Measurements from ENCODE around the gene SNU13.

The SNU13 gene

DNA sequence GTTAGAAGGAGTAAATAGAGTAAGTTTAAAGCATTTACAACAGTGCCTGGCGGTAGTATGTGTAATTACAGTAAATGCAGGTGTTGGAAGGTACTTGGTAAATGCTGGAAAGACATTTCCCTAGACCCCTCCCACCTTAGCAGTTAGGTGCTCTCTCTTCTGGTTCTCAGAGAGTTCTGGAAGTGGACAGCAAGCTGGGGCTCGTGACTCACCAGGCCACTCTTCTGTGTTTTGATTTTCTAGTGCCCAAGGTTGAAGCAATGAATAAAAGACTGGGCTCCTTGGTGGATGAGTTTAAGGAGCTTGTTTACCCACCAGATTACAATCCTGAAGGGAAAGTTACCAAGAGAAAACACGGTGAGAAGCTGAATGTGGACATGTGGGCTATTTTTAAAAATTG lies 27.6 kb downstream of the SNU13 start:
- TF ChIP-seq YY1 (IDR thresholded peaks at IDR 0.05; ENCODE audit: low read depth), result no peak
- TF ChIP-seq, protein P1, sequence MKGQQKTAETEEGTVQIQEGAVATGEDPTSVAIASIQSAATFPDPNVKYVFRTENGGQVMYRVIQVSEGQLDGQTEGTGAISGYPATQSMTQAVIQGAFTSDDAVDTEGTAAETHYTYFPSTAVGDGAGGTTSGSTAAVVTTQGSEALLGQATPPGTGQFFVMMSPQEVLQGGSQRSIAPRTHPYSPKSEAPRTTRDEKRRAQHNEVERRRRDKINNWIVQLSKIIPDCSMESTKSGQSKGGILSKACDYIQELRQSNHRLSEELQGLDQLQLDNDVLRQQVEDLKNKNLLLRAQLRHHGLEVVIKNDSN (IDR thresholded peaks at IDR 0.05), result no peak
- no peak for TF ChIP-seq ZBTB7A (IDR thresholded peaks at IDR 0.05; ENCODE audit: low read depth)
- no peak for TF ChIP-seq NFIC (IDR thresholded peaks at IDR 0.05)
- no peak for TF ChIP-seq EP300 (IDR thresholded peaks at IDR 0.05; ENCODE audit: borderline replicate concordance)
- no peak for TF ChIP-seq RAD21 (IDR thresholded peaks at IDR 0.05; ENCODE audit: low read depth)
- TF ChIP-seq TCF12 (IDR thresholded peaks at IDR 0.05; ENCODE audit: low read depth), result no peak
- no peak for TF ChIP-seq EGR1 (IDR thresholded peaks at IDR 0.05)
- no peak for TF ChIP-seq TAF1 (IDR thresholded peaks at IDR 0.05; ENCODE audit: low read depth)
- no peak for TF ChIP-seq CREB1 (IDR thresholded peaks at IDR 0.05; ENCODE audit: low read depth)
- TF ChIP-seq, protein P2, sequence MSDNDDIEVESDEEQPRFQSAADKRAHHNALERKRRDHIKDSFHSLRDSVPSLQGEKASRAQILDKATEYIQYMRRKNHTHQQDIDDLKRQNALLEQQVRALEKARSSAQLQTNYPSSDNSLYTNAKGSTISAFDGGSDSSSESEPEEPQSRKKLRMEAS (IDR thresholded peaks at IDR 0.05), result no peak
- TF ChIP-seq FOXM1 (IDR thresholded peaks at IDR 0.05; ENCODE audit: borderline replicate concordance, low read depth), result no peak
- TF ChIP-seq, protein P3, sequence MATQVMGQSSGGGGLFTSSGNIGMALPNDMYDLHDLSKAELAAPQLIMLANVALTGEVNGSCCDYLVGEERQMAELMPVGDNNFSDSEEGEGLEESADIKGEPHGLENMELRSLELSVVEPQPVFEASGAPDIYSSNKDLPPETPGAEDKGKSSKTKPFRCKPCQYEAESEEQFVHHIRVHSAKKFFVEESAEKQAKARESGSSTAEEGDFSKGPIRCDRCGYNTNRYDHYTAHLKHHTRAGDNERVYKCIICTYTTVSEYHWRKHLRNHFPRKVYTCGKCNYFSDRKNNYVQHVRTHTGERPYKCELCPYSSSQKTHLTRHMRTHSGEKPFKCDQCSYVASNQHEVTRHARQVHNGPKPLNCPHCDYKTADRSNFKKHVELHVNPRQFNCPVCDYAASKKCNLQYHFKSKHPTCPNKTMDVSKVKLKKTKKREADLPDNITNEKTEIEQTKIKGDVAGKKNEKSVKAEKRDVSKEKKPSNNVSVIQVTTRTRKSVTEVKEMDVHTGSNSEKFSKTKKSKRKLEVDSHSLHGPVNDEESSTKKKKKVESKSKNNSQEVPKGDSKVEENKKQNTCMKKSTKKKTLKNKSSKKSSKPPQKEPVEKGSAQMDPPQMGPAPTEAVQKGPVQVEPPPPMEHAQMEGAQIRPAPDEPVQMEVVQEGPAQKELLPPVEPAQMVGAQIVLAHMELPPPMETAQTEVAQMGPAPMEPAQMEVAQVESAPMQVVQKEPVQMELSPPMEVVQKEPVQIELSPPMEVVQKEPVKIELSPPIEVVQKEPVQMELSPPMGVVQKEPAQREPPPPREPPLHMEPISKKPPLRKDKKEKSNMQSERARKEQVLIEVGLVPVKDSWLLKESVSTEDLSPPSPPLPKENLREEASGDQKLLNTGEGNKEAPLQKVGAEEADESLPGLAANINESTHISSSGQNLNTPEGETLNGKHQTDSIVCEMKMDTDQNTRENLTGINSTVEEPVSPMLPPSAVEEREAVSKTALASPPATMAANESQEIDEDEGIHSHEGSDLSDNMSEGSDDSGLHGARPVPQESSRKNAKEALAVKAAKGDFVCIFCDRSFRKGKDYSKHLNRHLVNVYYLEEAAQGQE (IDR thresholded peaks at IDR 0.05; ENCODE audit: low read depth), result no peak
- TF ChIP-seq CEBPB (IDR thresholded peaks at IDR 0.05), result no peak
- no peak for TF ChIP-seq TEAD4 (IDR thresholded peaks at IDR 0.05)

DNA sequence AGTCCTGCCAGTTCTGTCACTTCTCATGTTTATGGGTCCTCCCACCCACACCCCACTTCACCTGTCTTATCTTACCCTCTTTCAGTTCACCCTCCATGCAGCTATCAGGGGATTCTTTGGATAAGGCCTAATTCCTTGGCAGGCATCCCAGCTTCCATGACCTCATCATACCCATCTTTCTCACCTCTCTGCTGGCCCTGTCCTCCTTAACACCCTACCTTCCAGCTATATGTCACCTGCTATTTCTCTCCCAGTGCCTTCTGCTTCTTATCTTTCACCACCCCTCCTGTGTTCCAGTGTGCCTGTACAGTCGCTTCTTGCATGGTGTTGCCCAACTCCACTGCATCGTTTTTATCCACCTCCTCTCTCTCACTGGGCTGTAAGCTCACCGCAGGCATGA lies 28.3 kb downstream of the SNU13 start:
- TF ChIP-seq, protein P3 (IDR thresholded peaks at IDR 0.05; ENCODE audit: low read depth), result no peak
- TF ChIP-seq YY1 (IDR thresholded peaks at IDR 0.05; ENCODE audit: low read depth) (no peak), TAF1 (IDR thresholded peaks at IDR 0.05; ENCODE audit: low read depth) (no peak), CEBPB (IDR thresholded peaks at IDR 0.05) (no peak), FOXM1 (IDR thresholded peaks at IDR 0.05; ENCODE audit: borderline replicate concordance, low read depth) (no peak), CREB1 (IDR thresholded peaks at IDR 0.05; ENCODE audit: low read depth) (no peak), TEAD4 (IDR thresholded peaks at IDR 0.05) (no peak), EP300 (IDR thresholded peaks at IDR 0.05; ENCODE audit: borderline replicate concordance) (no peak), ZBTB7A (IDR thresholded peaks at IDR 0.05; ENCODE audit: low read depth) (no peak), RAD21 (IDR thresholded peaks at IDR 0.05; ENCODE audit: low read depth) (no peak), NFIC (IDR thresholded peaks at IDR 0.05) (no peak), TCF12 (IDR thresholded peaks at IDR 0.05; ENCODE audit: low read depth) (no peak), EGR1 (IDR thresholded peaks at IDR 0.05) (no peak)
- TF ChIP-seq, protein P2 (IDR thresholded peaks at IDR 0.05), result no peak
- TF ChIP-seq, protein P1 (IDR thresholded peaks at IDR 0.05), result no peak

DNA sequence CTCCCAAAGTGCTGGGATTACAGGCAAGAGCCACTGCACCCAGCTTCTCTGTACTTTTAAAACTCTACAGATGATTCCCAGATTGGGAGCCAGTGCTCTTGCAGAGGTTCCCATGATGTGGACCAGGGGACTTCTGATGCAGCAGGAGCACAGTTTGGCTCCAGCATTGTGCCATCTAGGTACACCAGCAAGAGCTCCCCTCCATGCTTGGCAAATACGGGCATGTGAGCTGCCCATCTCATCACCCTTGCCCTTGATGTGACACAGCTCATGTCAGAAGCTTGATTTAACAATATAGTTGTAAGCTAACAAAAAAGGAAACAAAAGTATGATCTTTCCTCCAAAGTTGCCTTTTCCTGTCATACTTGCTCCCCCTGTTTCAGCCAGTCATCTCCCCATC lies 28.7 kb downstream of the SNU13 start:
- no peak for TF ChIP-seq NFIC (IDR thresholded peaks at IDR 0.05)
- TF ChIP-seq YY1 (IDR thresholded peaks at IDR 0.05; ENCODE audit: low read depth), result no peak
- TF ChIP-seq TEAD4 (IDR thresholded peaks at IDR 0.05), result no peak
- no peak for TF ChIP-seq TAF1 (IDR thresholded peaks at IDR 0.05; ENCODE audit: low read depth)
- TF ChIP-seq TCF12 (IDR thresholded peaks at IDR 0.05; ENCODE audit: low read depth), result no peak
- TF ChIP-seq EGR1 (IDR thresholded peaks at IDR 0.05), result no peak
- TF ChIP-seq, protein P1 (IDR thresholded peaks at IDR 0.05), result no peak
- no peak for TF ChIP-seq EP300 (IDR thresholded peaks at IDR 0.05; ENCODE audit: borderline replicate concordance)
- no peak for TF ChIP-seq RAD21 (IDR thresholded peaks at IDR 0.05; ENCODE audit: low read depth)
- TF ChIP-seq CEBPB (IDR thresholded peaks at IDR 0.05), result no peak
- no peak for TF ChIP-seq ZBTB7A (IDR thresholded peaks at IDR 0.05; ENCODE audit: low read depth)
- no peak for TF ChIP-seq FOXM1 (IDR thresholded peaks at IDR 0.05; ENCODE audit: borderline replicate concordance, low read depth)
- TF ChIP-seq, protein P2 (IDR thresholded peaks at IDR 0.05), result no peak
- no peak for TF ChIP-seq CREB1 (IDR thresholded peaks at IDR 0.05; ENCODE audit: low read depth)
- TF ChIP-seq, protein P3 (IDR thresholded peaks at IDR 0.05; ENCODE audit: low read depth), result no peak
